ENCODE measurements around the gene METTL17. TPM values are rescaled to one million over a fixed set of nuclear protein-coding genes. Genes with fewer than 3 reads are reported as not detected.

METTL17 gene
- total and polyA plus RNA-seq, 9 donors = 42.5 to 65.1 (median 49.9) TPM

GRCh38 chr14:21041676-21042433 lies 52.1 kb downstream of the METTL17 start, which contains the start of gene RNASE7:
TSS of gene RNASE7 (plus strand) at chr14:21042362. CDS start at chr14:21042993, 631 bp downstream.
- 71 to 74% (median 72%) methylated on average over 11 of the region's 11 CpGs for WGBS, 3 donors
- Histone ChIP-seq H3K4me3 (no peak within 1 kb of the TSS), H3K27me3 (no peaks in the 10 kb centered on the region), H3K27ac (no peak within 1 kb of the TSS), H3K4me1 (ENCODE audit: insufficient read depth) (peaks cover 8% of the 10 kb centered on the region), H3K36me3 (no peaks in the 10 kb centered on the region), H3K9me3 (no peaks in the 10 kb centered on the region)
- TF ChIP-seq EP300 (IDR thresholded peaks at IDR 0.05) = no peak
- intact Hi-C loops (cut with DNase I) = loop anchor here in 2 of 4 donors (2.0 to 10.0 kb wide), 2 partner anchors 27 to 47 kb away; partner anchors contain the start of gene SLC39A2 (in 1 of the 2)
- DNase-seq = no peak

GRCh38 chr14:21042918-21043317 lies 53.1 kb downstream of the METTL17 start:
- no peak for DNase-seq
- no peaks in the 10 kb centered on the region for H3K9me3 ChIP-seq
- 62 to 69% (median 62%) methylated on average over 8 of the region's 8 CpGs for WGBS, 3 donors
- H3K4me3 ChIP-seq = no peak overlapping the region
- H3K36me3 ChIP-seq = no peaks in the 10 kb centered on the region
- TF ChIP-seq EP300 (IDR thresholded peaks at IDR 0.05) = no peak
- H3K4me1 ChIP-seq (ENCODE audit: insufficient read depth) = peaks cover 5% of the 10 kb centered on the region
- no peak overlapping the region for H3K27ac ChIP-seq
- intact Hi-C loops (cut with DNase I) = loop anchor here in 1 of 4 donors (10.0 kb wide), 1 partner anchor 48 kb away; the partner anchor contains the start of gene SLC39A2
- no peaks in the 10 kb centered on the region for H3K27me3 ChIP-seq

GRCh38 chr14:21043387-21043973 lies 53.7 kb downstream of the METTL17 start:
- Histone ChIP-seq H3K27me3 (no peaks in the 10 kb centered on the region), H3K36me3 (no peaks in the 10 kb centered on the region), H3K27ac (no peak overlapping the region), H3K4me3 (no peak overlapping the region), H3K9me3 (no peaks in the 10 kb centered on the region), H3K4me1 (ENCODE audit: insufficient read depth) (peaks cover 7% of the 10 kb centered on the region)
- TF ChIP-seq POLR2A (IDR thresholded peaks at IDR 0.05) = no peak
- no peak for TF ChIP-seq EP300 (IDR thresholded peaks at IDR 0.05)
- no peak for TF ChIP-seq CTCF (IDR thresholded peaks at IDR 0.05)
- WGBS, 3 donors = 26 to 33% (median 32%) methylated on average over 2 of the region's 2 CpGs
- intact Hi-C loops (cut with DNase I) = loop anchor here in 1 of 4 donors (10.0 kb wide), 1 partner anchor 49 kb away; the partner anchor contains the start of gene SLC39A2
- no peak for DNase-seq

GRCh38 chr14:21043974-21044618 lies 54.3 kb downstream of the METTL17 start:
- H3K4me3 ChIP-seq = no peak overlapping the region
- no peaks in the 10 kb centered on the region for H3K36me3 ChIP-seq
- WGBS, 3 donors = 53 to 61% (median 55%) methylated on average over 6 of the region's 6 CpGs
- H3K27ac ChIP-seq = no peak overlapping the region
- TF ChIP-seq POLR2A (IDR thresholded peaks at IDR 0.05) (no peak), CTCF (IDR thresholded peaks at IDR 0.05) (no peak), EP300 (IDR thresholded peaks at IDR 0.05) (no peak)
- H3K9me3 ChIP-seq = no peaks in the 10 kb centered on the region
- H3K27me3 ChIP-seq = no peaks in the 10 kb centered on the region
- no peak for DNase-seq
- intact Hi-C loops (cut with DNase I) = loop anchor here in 1 of 4 donors (10.0 kb wide), 1 partner anchor 49 kb away; the partner anchor contains the start of gene SLC39A2
- peaks cover 7% of the 10 kb centered on the region for H3K4me1 ChIP-seq (ENCODE audit: insufficient read depth)

Small RNA genes within 50 kb of the gene (microRNA-seq; reads per million reads assigned to microRNA genes)
- gene MIR6717 = 0 to 0.16 (median 0) reads per million in 3 donors

Small RNA genes within 50 kb of the gene (small RNA-seq; reads per million reads assigned to genes)
- not detected for gene RN7SL189P

Other genes starting within 250 kb of the METTL17 start
- gene EDDM3A, start 244.1 kb upstream of the METTL17 start, total RNA-seq = not detected
- gene EDDM3A, start 244.1 kb upstream of the METTL17 start, polyA plus RNA-seq = not detected
- not detected for gene EDDM3B, start 221.6 kb upstream of the METTL17 start, total RNA-seq
- gene EDDM3B, start 221.6 kb upstream of the METTL17 start, polyA plus RNA-seq = not detected
- 1 to 10 TPM; 3.1 to 7.5 (median 5.0) TPM for gene RNASE6, start 208.7 kb upstream of the METTL17 start, total RNA-seq
- 10 to 100 TPM in 1 of 2 donors, 1 to 10 TPM in 1; 4.7 to 30.3 TPM for gene RNASE6, start 208.7 kb upstream of the METTL17 start, polyA plus RNA-seq
- gene RNASE1, start 187.1 kb upstream of the METTL17 start, total RNA-seq = 100 to 1,000 TPM in 6 of 7 donors, 10 to 100 TPM in 1; 62.5 to 293 (median 119) TPM
- gene RNASE1, start 187.1 kb upstream of the METTL17 start, polyA plus RNA-seq = 100 to 1,000 TPM; 203 to 985 TPM
- not detected for gene RNASE3, start 98.6 kb upstream of the METTL17 start, total RNA-seq
- gene RNASE3, start 98.6 kb upstream of the METTL17 start, polyA plus RNA-seq = under 1 TPM in 1 of 2 donors, not detected in 1; 0.24 TPM
- gene RNASE2, start 34.5 kb upstream of the METTL17 start, total RNA-seq = 1 to 10 TPM in 3 of 7 donors, under 1 TPM in 3, not detected in 1; 0.38 to 2.9 (median 0.76) TPM
- 1 to 10 TPM; 2.9 to 3.0 TPM for gene RNASE2, start 34.5 kb upstream of the METTL17 start, polyA plus RNA-seq
- gene SLC39A2, start 9.3 kb downstream of the METTL17 start, total RNA-seq = under 1 TPM in 1 of 7 donors, not detected in 6; 0.28 TPM
- under 1 TPM in 1 of 2 donors, not detected in 1; 0.30 TPM for gene SLC39A2, start 9.3 kb downstream of the METTL17 start, polyA plus RNA-seq
- gene NDRG2, start 35.1 kb downstream of the METTL17 start, total RNA-seq = 100 to 1,000 TPM; 355 to 703 (median 417) TPM
- gene NDRG2, start 35.1 kb downstream of the METTL17 start, polyA plus RNA-seq = 100 to 1,000 TPM; 579 to 585 TPM
- 1 to 10 TPM in 5 of 7 donors, under 1 TPM in 1, not detected in 1; 0.72 to 2.5 (median 1.4) TPM for gene TPPP2, start 40.2 kb downstream of the METTL17 start, total RNA-seq
- 1 to 10 TPM in 1 of 2 donors, under 1 TPM in 1; 0.62 to 1.1 TPM for gene TPPP2, start 40.2 kb downstream of the METTL17 start, polyA plus RNA-seq
- not detected for gene RNASE13, start 44.8 kb downstream of the METTL17 start, total RNA-seq
- not detected for gene RNASE13, start 44.8 kb downstream of the METTL17 start, polyA plus RNA-seq
- gene RNASE7, start 52.4 kb downstream of the METTL17 start, total RNA-seq = not detected
- not detected for gene RNASE7, start 52.4 kb downstream of the METTL17 start, polyA plus RNA-seq
- not detected for gene RNASE8, start 67.8 kb downstream of the METTL17 start, total RNA-seq
- not detected for gene RNASE8, start 67.8 kb downstream of the METTL17 start, polyA plus RNA-seq
- gene ARHGEF40, start 80.3 kb downstream of the METTL17 start, total RNA-seq = 10 to 100 TPM; 31.0 to 98.3 (median 66.1) TPM
- gene ARHGEF40, start 80.3 kb downstream of the METTL17 start, polyA plus RNA-seq = 10 to 100 TPM; 29.8 to 34.3 TPM
- 10 to 100 TPM; 27.7 to 60.9 (median 33.4) TPM for gene ZNF219, start 108.7 kb downstream of the METTL17 start, total RNA-seq
- gene ZNF219, start 108.7 kb downstream of the METTL17 start, polyA plus RNA-seq = 10 to 100 TPM in 1 of 2 donors, 1 to 10 TPM in 1; 4.8 to 31.0 TPM
- gene TMEM253, start 111.1 kb downstream of the METTL17 start, total RNA-seq = 1 to 10 TPM in 2 of 7 donors, under 1 TPM in 5; 0.24 to 1.3 (median 0.56) TPM
- gene TMEM253, start 111.1 kb downstream of the METTL17 start, polyA plus RNA-seq = under 1 TPM; 0.40 to 0.98 TPM
- not detected for gene OR5AU1, start 166.1 kb downstream of the METTL17 start, total RNA-seq
- not detected for gene OR5AU1, start 166.1 kb downstream of the METTL17 start, polyA plus RNA-seq